Adrenal gland (tissue), 12 donors: Measurements from ENCODE around the gene RUNDC1. TPM values are rescaled to one million over a fixed set of nuclear protein-coding genes. Genes with fewer than 3 reads are reported as not detected.

Experiments used
- DNase-seq, 7 donors: peaks; one replicate each; pipeline ENCODE4 v3.0.0-alpha.2; 2019 to 2020
- H3K27ac ChIP-seq, 5 donors: fragments of 200-600 bp; sonication (generic) in 4 of 5; 1 replicate in 3 of 5; 2 replicates in 2 of 5; pipeline versions ENCODE4 v1.5.1 to v1.8.0; 2016 to 2020; ENCODE audit warnings: mild to moderate bottlenecking in 1 of 5
- H3K27me3 ChIP-seq: fragments of 200-600 bp; 2 replicates; pipeline ENCODE4 v1.8.0; 2021
- H3K36me3 ChIP-seq, 2 donors: fragments of 200-600 bp; replicated peaks in 1 of 2; 1 replicate in 1 of 2; 2 replicates in 1 of 2; pipeline versions ENCODE4 v1.5.1 to v1.8.0; 2018 to 2022
- H3K4me1 ChIP-seq, 2 donors: fragments of 200-600 bp; replicated peaks in 1 of 2; 1 replicate in 1 of 2; 2 replicates in 1 of 2; pipeline versions ENCODE4 v1.5.1 to v1.8.0; 2018 to 2021
- H3K4me3 ChIP-seq, 4 donors: fragments of 200-600 bp; sonication (generic) in 3 of 4; one replicate each; pipeline ENCODE4 v1.5.1; 2016 to 2018
- H3K9me3 ChIP-seq, 3 donors: fragments of 200-600 bp; sonication (generic) in 1 of 3; replicated peaks in 1 of 3; 1 replicate in 2 of 3; 2 replicates in 1 of 3; pipeline versions ENCODE4 v1.5.1 to v1.8.0; 2016 to 2021
- POLR2A ChIP-seq, 2 donors: fragments of 450-650 bp; IDR thresholded peaks; one replicate each; pipeline ENCODE4 v1.6.1; 2017; ENCODE audit warnings: antibody characterized with exemption in 2 of 2, mild to moderate bottlenecking in 2 of 2, moderate library complexity in 1 of 2
- WGBS, 4 donors: extraction: QIAGEN DNeasy Blood & Tissue Kit in 2 of 4; methylation state at CpG; one replicate each; pipeline versions ENCODE4 v1.1.5 to v1.1.7; 2013 to 2017; 5-methylcytosine and 5-hydroxymethylcytosine counted together
- intact Hi-C, 2 donors: fragments of 100-400 bp; cut with DNase I; formaldehyde crosslinking; loops; one replicate each; pipeline versions ENCODE4 v1.14.1 to v1.15.0; 2022 to 2023
- polyA plus RNA-seq, 3 donors: library from polyadenylated mRNA; stranded (reverse); fragments of 200-250 nt in 2 of 3; fragments of 350-450 nt in 1 of 3; fragmentation: Illumina TruSeq in 1 of 3; extraction: RNeasy Lipid Tissue Mini Kit (QIAGEN cat#74804) in 1 of 3; gene quantifications; one replicate each; pipeline ENCODE4 v1.2.3, GENCODE V29; 2013 to 2014
- total RNA-seq, 9 donors: library from RNA; depleted of rRNA in 4 of 9; stranded (reverse); fragments of >200 nt in 4 of 9; fragments of 120-200 nt in 1 of 9; fragmentation: NEBNext Ultra II Directional in 1 of 9; extraction: Animal tissue kit (Norgen Biotek cat#: 25700) in 1 of 9; gene quantifications; one replicate each; pipeline versions ENCODE4 v1.1.0 to v1.2.4, GENCODE V29; 2013 to 2023
- TF ChIP-seq, protein P1 (sequence below), 6 experiments: fragments of 450-650 bp in 4 of 6; fragments of 200-600 bp in 2 of 6; sonication (generic) in 1 of 6; IDR thresholded peaks; 1 replicate in 5 of 6; 2 replicates in 1 of 6; pipeline versions ENCODE4 v1.5.1 to v1.8.0; 2016 to 2021; ENCODE audit warnings: antibody characterized with exemption in 6 of 6, mild to moderate bottlenecking in 2 of 6, moderate library complexity in 1 of 6
- donor health status: healthy with polysubstance abuse.
- donor health status: Bipolar disorder and iron deficiency.
- donor health status: DM: yes; HTN: yes; CAD: no.
- donor health status: DM: no; HTN: no; CAD: no.
- donor health status: DM: no; HTN: no; CAD: no.
- donor health status: DM: yes; HTN: yes; CAD: no.

RUNDC1 gene
- total and polyA plus RNA-seq, 12 donors: 7.6 to 29.7 (median 17.1) TPM

DNA sequence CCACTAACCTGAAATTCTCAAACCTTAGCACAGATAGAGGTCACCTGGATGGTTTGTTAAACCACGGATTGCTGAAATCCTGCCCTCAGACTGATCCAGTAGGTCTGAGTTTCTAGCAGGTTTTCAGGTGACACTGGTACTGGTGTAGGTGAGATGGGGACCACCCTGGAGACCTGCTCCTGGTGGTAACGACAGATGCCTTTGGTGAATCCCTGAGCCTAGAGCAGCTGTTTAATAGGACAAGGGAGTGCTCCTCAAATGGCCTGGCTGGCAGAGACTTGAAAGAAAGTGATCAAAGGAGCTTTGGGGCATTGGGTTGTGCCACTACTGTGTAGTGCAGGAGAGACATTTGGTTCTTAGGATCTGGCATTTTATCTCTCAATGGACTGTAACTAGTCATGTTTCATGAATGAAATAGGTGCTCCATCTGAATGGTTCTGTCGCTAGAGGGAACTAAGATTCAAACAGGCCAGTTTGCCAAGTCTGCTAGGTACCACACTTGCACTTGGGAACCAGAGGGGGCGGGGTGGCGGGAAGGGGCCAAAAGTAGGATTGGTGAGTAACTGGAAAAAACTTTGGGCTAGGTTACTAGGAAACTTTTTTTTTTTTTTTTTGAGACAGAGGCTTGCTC lies 23.3 kb downstream of the RUNDC1 start:
- intact Hi-C loops: no loop called here
- WGBS, 4 donors: 69 to 79% (median 75%) methylated on average over 4 to 5 of the region's 5 CpGs

DNA sequence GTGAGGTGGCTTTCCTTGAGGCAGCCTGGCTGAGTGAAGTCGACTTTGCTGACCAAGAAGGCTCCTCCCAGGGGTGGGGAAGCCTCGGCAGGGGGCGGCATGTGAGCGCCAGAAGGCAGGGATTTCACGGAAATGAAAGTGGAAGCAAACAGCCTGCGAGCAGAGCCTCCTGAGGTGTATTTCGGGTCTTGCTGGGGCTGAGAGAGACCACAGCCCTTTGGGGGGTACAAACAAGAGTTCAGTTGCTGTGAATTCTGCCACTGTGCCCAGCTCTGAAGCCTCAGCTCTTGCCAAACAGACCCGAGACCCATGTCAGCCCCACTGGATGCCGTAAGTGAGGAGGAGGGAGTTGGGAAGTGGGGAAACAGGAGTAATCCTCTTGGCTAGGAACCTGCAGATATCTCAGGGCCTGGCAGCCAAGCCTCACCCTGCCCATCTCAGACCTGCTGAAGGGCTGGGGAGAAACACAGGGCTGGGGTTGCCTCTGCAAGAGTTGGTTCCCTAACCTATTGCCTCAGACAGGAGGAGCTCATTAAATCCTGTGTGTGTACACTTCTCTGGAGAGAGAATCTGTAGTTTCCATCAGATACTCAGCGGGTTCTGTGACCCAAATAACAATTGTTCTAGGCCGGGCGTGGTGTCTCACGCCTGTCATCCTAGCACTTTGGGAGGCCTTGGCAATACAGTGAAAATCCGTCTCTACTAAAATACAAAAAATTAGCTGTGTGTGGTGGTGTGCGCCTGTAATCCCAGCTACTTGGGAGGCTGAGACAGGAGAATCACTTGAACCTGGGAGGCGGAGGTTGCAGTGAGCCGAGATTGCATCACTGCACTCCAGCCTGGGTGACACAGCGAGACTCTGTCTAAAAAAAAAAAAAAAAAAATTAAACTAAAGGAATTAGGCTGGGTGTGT lies 26.5 kb downstream of the RUNDC1 start, which contains the start of gene IFI35:
Gene IFI35, plus strand, starts transcription at position 146 of the 913 bp plus-strand sequence. Its CDS starts 164 bp downstream, at position 310.
- H3K36me3 ChIP-seq: peaks cover 0 to 19% of the 10 kb centered on the region in 2 donors

More for the DNA sequence above, 23.3 kb downstream of the RUNDC1 start:
- TF ChIP-seq, protein P1, sequence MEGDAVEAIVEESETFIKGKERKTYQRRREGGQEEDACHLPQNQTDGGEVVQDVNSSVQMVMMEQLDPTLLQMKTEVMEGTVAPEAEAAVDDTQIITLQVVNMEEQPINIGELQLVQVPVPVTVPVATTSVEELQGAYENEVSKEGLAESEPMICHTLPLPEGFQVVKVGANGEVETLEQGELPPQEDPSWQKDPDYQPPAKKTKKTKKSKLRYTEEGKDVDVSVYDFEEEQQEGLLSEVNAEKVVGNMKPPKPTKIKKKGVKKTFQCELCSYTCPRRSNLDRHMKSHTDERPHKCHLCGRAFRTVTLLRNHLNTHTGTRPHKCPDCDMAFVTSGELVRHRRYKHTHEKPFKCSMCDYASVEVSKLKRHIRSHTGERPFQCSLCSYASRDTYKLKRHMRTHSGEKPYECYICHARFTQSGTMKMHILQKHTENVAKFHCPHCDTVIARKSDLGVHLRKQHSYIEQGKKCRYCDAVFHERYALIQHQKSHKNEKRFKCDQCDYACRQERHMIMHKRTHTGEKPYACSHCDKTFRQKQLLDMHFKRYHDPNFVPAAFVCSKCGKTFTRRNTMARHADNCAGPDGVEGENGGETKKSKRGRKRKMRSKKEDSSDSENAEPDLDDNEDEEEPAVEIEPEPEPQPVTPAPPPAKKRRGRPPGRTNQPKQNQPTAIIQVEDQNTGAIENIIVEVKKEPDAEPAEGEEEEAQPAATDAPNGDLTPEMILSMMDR (IDR thresholded peaks at IDR 0.05): no peak
- TF ChIP-seq POLR2A (IDR thresholded peaks at IDR 0.05): no peak
- H3K9me3 ChIP-seq: no peaks in the 10 kb centered on the region
- H3K27me3 ChIP-seq: no peaks in the 10 kb centered on the region
- peaks cover 0 to 40% of the 10 kb centered on the region in 2 donors for H3K36me3 ChIP-seq
- DNase-seq: peak in 5 of 7 donors; percentile 59 to 81 (median 78)
- no peak overlapping the region for H3K4me3 ChIP-seq
- peaks cover 15 to 30% of the 10 kb centered on the region in 2 donors for H3K4me1 ChIP-seq
- peak overlapping the region in 2 of 5 donors; percentile 28 to 54 for H3K27ac ChIP-seq

DNA sequence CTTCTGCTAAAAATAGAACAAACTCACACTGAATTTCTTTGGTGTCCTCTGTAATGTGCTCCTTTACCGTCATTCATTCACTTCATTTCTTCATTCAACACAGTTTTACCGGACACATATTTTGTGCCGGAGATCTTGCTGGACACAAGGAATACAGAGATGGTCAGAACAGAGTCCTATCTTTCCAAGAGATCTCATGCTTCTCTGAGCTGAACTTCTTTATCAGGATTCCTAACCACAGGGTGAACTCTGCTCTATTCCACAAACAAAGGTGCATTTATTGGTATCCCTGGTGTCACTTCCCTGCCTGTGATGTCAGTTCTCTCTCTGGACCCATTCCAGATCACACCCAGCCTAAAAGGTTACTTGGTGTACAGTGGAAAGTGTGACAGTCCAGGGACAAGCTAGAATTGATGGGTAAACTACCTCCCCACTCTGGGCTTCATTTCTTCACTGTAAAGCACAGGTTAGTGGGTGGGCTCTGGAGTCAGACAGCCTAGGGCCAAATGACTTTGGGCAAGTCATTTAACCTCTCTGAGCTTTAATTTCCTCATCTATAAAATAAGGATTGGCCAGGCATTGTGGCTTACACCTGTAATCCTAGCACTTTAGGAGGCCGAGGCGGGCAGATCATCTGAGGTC lies 30.4 kb downstream of the RUNDC1 start:
- TF ChIP-seq, protein P1 (IDR thresholded peaks at IDR 0.05): no peak
- TF ChIP-seq POLR2A (IDR thresholded peaks at IDR 0.05): no peak
- Histone ChIP-seq H3K36me3 (peaks cover 0 to 26% of the 10 kb centered on the region in 2 donors), H3K4me1 (peaks cover 35 to 59% of the 10 kb centered on the region in 2 donors), H3K27ac (peak overlapping the region in 2 of 5 donors; percentile 51 to 65), H3K9me3 (no peaks in the 10 kb centered on the region), H3K27me3 (no peaks in the 10 kb centered on the region), H3K4me3 (no peak overlapping the region)
- WGBS, 4 donors: 82 to 89% (median 85%) methylated on average over 5 of the region's 5 CpGs
- intact Hi-C loops: no loop called here
- peak in 4 of 7 donors; percentile 44 to 71 (median 61) for DNase-seq

More for the DNA sequence above, 26.5 kb downstream of the RUNDC1 start, which contains the start of gene IFI35:
- TF ChIP-seq, protein P1 (IDR thresholded peaks at IDR 0.05): peak; percentile 10 to 39 (median 22)
- TF ChIP-seq POLR2A (IDR thresholded peaks at IDR 0.05): peak in 1 of 2 donors; percentile 87
- H3K9me3 ChIP-seq: no peaks in the 10 kb centered on the region
- 13 to 20% (median 18%) methylated on average over 13 to 18 of the region's 18 CpGs for WGBS, 4 donors
- DNase-seq: peak; percentile 82 to 94 (median 89)
- no peaks in the 10 kb centered on the region for H3K27me3 ChIP-seq
- H3K27ac ChIP-seq: peak within 1 kb of the TSS; percentile 73 to 98 (median 90)
- peaks cover 14 to 29% of the 10 kb centered on the region in 2 donors for H3K4me1 ChIP-seq
- peak within 1 kb of the TSS in 3 of 4 donors; percentile 48 to 84 (median 68) for H3K4me3 ChIP-seq
- intact Hi-C loops: no loop called here
